NCI-H1417 treated with DMSO at 0.1 percent for 48 hours (cell line): ENCODE data around the gene RAB17.
"Not testable (repeated sequence)": the region's sequence is repeated elsewhere in the genome, so short reads cannot be mapped to it uniquely, and the experiment has no call there.

ENCODE experiments used
- DNase-seq: peaks from one replicate; lab custom pipeline; 2025; lab: John Stamatoyannopoulos, UW

Gene RAB17

GRCh38 chr2:237624565-237624964, 34.0 kb upstream of the RAB17 start:
- DNase-seq: no peak

- no peak for DNase-seq
Observed at GRCh38 chr2:237623428-237624403, 33.2 kb upstream of the RAB17 start.

- no peak for DNase-seq
Observed at GRCh38 chr2:237618449-237618848, 27.9 kb upstream of the RAB17 start.

GRCh38 chr2:237617587-237617982, 27.1 kb upstream of the RAB17 start:
- DNase-seq: no peak

- no peak for DNase-seq
Observed at GRCh38 chr2:237616734-237617586, 26.4 kb upstream of the RAB17 start.

- DNase-seq: no peak
Observed at GRCh38 chr2:237616373-237616733, 25.8 kb upstream of the RAB17 start.

GRCh38 chr2:237615631-237616249, 25.2 kb upstream of the RAB17 start:
- DNase-seq: no peak

GRCh38 chr2:237614151-237614720, 23.7 kb upstream of the RAB17 start:
- DNase-seq: no peak

GRCh38 chr2:237613679-237614078, 23.1 kb upstream of the RAB17 start:
- no peak for DNase-seq

GRCh38 chr2:237612527-237613357, 22.2 kb upstream of the RAB17 start:
- DNase-seq: no peak

- DNase-seq: not testable (repeated sequence)
Observed at GRCh38 chr2:237606522-237606921, 16.0 kb upstream of the RAB17 start.

- no peak for DNase-seq
Observed at GRCh38 chr2:237604960-237605359, 14.4 kb upstream of the RAB17 start.

- no peak for DNase-seq
Observed at GRCh38 chr2:237604391-237604790, 13.9 kb upstream of the RAB17 start.

GRCh38 chr2:237603718-237604362, 13.3 kb upstream of the RAB17 start:
- no peak for DNase-seq

- DNase-seq: no peak
Observed at GRCh38 chr2:237603049-237603717, 12.6 kb upstream of the RAB17 start.

- no peak for DNase-seq
Observed at GRCh38 chr2:237602409-237602808, 11.9 kb upstream of the RAB17 start.

GRCh38 chr2:237601453-237602116, 11.1 kb upstream of the RAB17 start:
- no peak for DNase-seq

GRCh38 chr2:237600205-237600846, 9.8 kb upstream of the RAB17 start:
- DNase-seq: no peak
